Suprapubic skin (tissue), 3 donors: ENCODE measurements around the gene FMNL2.

Experiments
- CTCF ChIP-seq, 2 donors: fragments of 200-600 bp in 1 of 2; fragments of 450-650 bp in 1 of 2; sonication (generic) in 1 of 2; IDR thresholded peaks; one replicate each; pipeline ENCODE4 v1.5.1; 2016 to 2019; ENCODE audit warnings: antibody characterized with exemption in 2 of 2, mild to moderate bottlenecking in 1 of 2, moderate library complexity in 1 of 2
- POLR2A ChIP-seq, 2 donors: fragments of 450-650 bp; IDR thresholded peaks; one replicate each; pipeline ENCODE4 v1.6.1; 2017; ENCODE audit warnings: antibody characterized with exemption in 2 of 2, mild to moderate bottlenecking in 2 of 2, moderate library complexity in 2 of 2

- TF ChIP-seq CTCF (IDR thresholded peaks at IDR 0.05) (no peak), POLR2A (IDR thresholded peaks at IDR 0.05) (no peak)
These were observed 207.5 kb downstream of the FMNL2 start for GRCh38 chr2:152542337-152542994.
